Natural killer cell (primary cell): ENCODE results near the gene PNPO. TPM values are rescaled to one million over a fixed set of nuclear protein-coding genes. Genes with fewer than 3 reads are reported as not detected.

Experiments used
- ATAC-seq, 3 donors: fragments of 150-1000 bp in 2 of 3; fragments of 200-7000 bp in 1 of 3; cut with Tn5 transposase; 1 replicate in 1 of 3; 2 replicates in 2 of 3; pipeline ENCODE4 v1.10.0; 2021; ENCODE audit warnings: mild to moderate bottlenecking in 2 of 3, moderate library complexity in 2 of 3
- DNase-seq, 2 donors: peaks; one replicate each; pipeline versions ENCODE4 v3.0.0 to v3.0.0-alpha.2; 2013 to 2021; ENCODE audit warnings: mixed read lengths in 1 of 2
- H3K27ac ChIP-seq: one replicate; pipeline ENCODE4 v1.5.1; 2013; ENCODE audit warnings: mild to moderate bottlenecking, low read length
- H3K27me3 ChIP-seq: one replicate; pipeline ENCODE4 v1.6.1; 2013; ENCODE audit warnings: low read length; ENCODE audit not compliant: control insufficient read depth, insufficient read depth
- H3K36me3 ChIP-seq: one replicate; pipeline ENCODE4 v1.6.1; 2013; ENCODE audit warnings: low read length; ENCODE audit not compliant: control insufficient read depth, insufficient read depth
- H3K4me1 ChIP-seq: one replicate; pipeline ENCODE4 v1.6.1; 2013; ENCODE audit warnings: low read length; ENCODE audit not compliant: control insufficient read depth, insufficient read depth
- H3K4me3 ChIP-seq: one replicate; pipeline ENCODE4 v1.5.1; 2013; ENCODE audit warnings: low read length
- H3K9me3 ChIP-seq: one replicate; pipeline ENCODE4 v1.6.1; 2013; ENCODE audit warnings: low read length; ENCODE audit not compliant: control insufficient read depth, insufficient read depth
- H3K27ac Mint-ChIP-seq, 2 donors: one replicate each; pipeline ENCODE4 v1.8.0; 2022; ENCODE audit warnings: mild to moderate bottlenecking in 2 of 2, mixed read lengths in 2 of 2, moderate library complexity in 1 of 2
- H3K27me3 Mint-ChIP-seq, 2 donors: one replicate each; pipeline ENCODE4 v1.8.0; 2022; ENCODE audit warnings: low read depth in 2 of 2, mixed read lengths in 2 of 2
- H3K36me3 Mint-ChIP-seq: one replicate; pipeline ENCODE4 v1.8.0; 2022; ENCODE audit warnings: mixed read lengths
- H3K4me1 Mint-ChIP-seq, 2 donors: one replicate each; pipeline ENCODE4 v1.8.0; 2022; ENCODE audit warnings: mixed read lengths in 2 of 2
- H3K4me3 Mint-ChIP-seq: one replicate; pipeline ENCODE4 v1.8.0; 2022; ENCODE audit warnings: mild to moderate bottlenecking, moderate library complexity, mixed read lengths
- H3K9me3 Mint-ChIP-seq, 2 donors: one replicate each; pipeline ENCODE4 v1.8.0; 2022; ENCODE audit warnings: mixed read lengths in 2 of 2
- WGBS: methylation state at CpG from one replicate; pipeline ENCODE4 v1.1.7; 2013; ENCODE audit warnings: missing lambda C conversion rate; ENCODE audit not compliant: insufficient coverage; 5-methylcytosine and 5-hydroxymethylcytosine counted together
- intact Hi-C: fragments of 100-400 bp; cut with micrococcal nuclease; formaldehyde crosslinking; loops from one replicate; pipeline ENCODE4 v1.14.2; 2022
- total RNA-seq, 4 donors: library from RNA; stranded (reverse); fragments of 120-200 nt in 1 of 4; gene quantifications; one replicate each; pipeline versions ENCODE4 v1.2.3 to v1.2.4, GENCODE V29; 2013 to 2022
- TF ChIP-seq, protein P1 (sequence below): fragments of 200-600 bp; IDR thresholded peaks from one replicate; pipeline ENCODE4 v1.8.0; 2022; ENCODE audit warnings: antibody characterized with exemption

PNPO gene
- total RNA-seq, 3 donors from 2014 or later (not counting 1 experiment from before 2014, with no cell fraction given): 6.0 to 10.9 (median 9.3) TPM

- DNase-seq (no peak), ATAC-seq (no peak)
- TF ChIP-seq, protein P1, sequence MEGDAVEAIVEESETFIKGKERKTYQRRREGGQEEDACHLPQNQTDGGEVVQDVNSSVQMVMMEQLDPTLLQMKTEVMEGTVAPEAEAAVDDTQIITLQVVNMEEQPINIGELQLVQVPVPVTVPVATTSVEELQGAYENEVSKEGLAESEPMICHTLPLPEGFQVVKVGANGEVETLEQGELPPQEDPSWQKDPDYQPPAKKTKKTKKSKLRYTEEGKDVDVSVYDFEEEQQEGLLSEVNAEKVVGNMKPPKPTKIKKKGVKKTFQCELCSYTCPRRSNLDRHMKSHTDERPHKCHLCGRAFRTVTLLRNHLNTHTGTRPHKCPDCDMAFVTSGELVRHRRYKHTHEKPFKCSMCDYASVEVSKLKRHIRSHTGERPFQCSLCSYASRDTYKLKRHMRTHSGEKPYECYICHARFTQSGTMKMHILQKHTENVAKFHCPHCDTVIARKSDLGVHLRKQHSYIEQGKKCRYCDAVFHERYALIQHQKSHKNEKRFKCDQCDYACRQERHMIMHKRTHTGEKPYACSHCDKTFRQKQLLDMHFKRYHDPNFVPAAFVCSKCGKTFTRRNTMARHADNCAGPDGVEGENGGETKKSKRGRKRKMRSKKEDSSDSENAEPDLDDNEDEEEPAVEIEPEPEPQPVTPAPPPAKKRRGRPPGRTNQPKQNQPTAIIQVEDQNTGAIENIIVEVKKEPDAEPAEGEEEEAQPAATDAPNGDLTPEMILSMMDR: no peak
- Mint-ChIP-seq H3K4me1 (peaks cover 14 to 24% of the 10 kb centered on the region in 2 donors), H3K27me3 (peaks cover 0 to 4% of the 10 kb centered on the region in 2 donors), H3K27ac (no peak overlapping the region), H3K36me3 (peaks cover 8% of the 10 kb centered on the region), H3K4me3 (no peak overlapping the region), H3K9me3 (no peaks in the 10 kb centered on the region)
- Histone ChIP-seq H3K27me3 (no peaks in the 10 kb centered on the region), H3K4me3 (no peak overlapping the region), H3K9me3 (no peaks in the 10 kb centered on the region), H3K4me1 (peaks cover 15% of the 10 kb centered on the region), H3K36me3 (peaks cover 36% of the 10 kb centered on the region), H3K27ac (no peak overlapping the region)
- intact Hi-C loops: no loop called here
- WGBS: 97% methylated on average over 7 of the region's 8 CpGs
Observed at GRCh38 chr17:47973541-47973940, 32.2 kb downstream of the PNPO start.

GRCh38 chr17:47975189-47975822 is 33.9 kb downstream of the PNPO start:
- H3K36me3 Mint-ChIP-seq: peaks cover 23% of the 10 kb centered on the region
- TF ChIP-seq, protein P1: no peak
- H3K36me3 ChIP-seq: peaks cover 50% of the 10 kb centered on the region
- H3K27me3 ChIP-seq: no peaks in the 10 kb centered on the region
- no peak for ATAC-seq
- no peak overlapping the region for H3K27ac Mint-ChIP-seq
- H3K4me3 ChIP-seq: no peak overlapping the region
- H3K4me3 Mint-ChIP-seq: no peak overlapping the region
- no peak for DNase-seq
- no peaks in the 10 kb centered on the region for H3K27me3 Mint-ChIP-seq
- H3K4me1 Mint-ChIP-seq: peaks cover 16% of the 10 kb centered on the region in 2 donors
- H3K9me3 ChIP-seq: no peaks in the 10 kb centered on the region
- H3K27ac ChIP-seq: no peak overlapping the region
- 92% methylated on average over 14 of the region's 15 CpGs for WGBS
- intact Hi-C loops: no loop called here
- peaks cover 12% of the 10 kb centered on the region for H3K4me1 ChIP-seq
- H3K9me3 Mint-ChIP-seq: no peaks in the 10 kb centered on the region

DNA sequence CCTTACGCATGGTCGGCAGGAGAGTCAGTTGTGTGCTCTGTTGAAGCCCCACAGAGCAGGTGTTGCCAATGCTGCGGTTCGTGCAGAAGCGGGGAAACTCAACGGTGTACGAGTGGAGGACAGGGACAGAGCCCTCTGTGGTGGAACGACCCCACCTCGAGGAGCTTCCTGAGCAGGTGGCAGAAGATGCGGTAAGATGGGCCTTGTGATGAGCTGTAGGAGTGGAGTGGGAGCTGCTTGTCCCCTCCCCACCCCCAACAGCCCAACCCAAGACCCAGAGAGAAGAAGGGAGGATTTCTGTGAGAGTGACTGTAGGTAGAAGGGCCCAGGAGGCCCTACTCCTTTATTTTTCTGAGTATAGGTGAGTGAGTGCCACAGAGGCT is 34.4 kb downstream of the PNPO start:
- WGBS: 96% methylated on average over 8 of the region's 10 CpGs
- Mint-ChIP-seq H3K9me3 (no peaks in the 10 kb centered on the region), H3K27ac (no peak overlapping the region), H3K27me3 (no peaks in the 10 kb centered on the region), H3K4me1 (peaks cover 12 to 16% of the 10 kb centered on the region in 2 donors), H3K36me3 (peaks cover 28% of the 10 kb centered on the region), H3K4me3 (no peak overlapping the region)
- no peaks in the 10 kb centered on the region for H3K27me3 ChIP-seq
- ATAC-seq (no peak), DNase-seq (no peak)
- H3K9me3 ChIP-seq: no peaks in the 10 kb centered on the region
- peaks cover 11% of the 10 kb centered on the region for H3K4me1 ChIP-seq
- no peak overlapping the region for H3K4me3 ChIP-seq
- intact Hi-C loops: no loop called here
- H3K36me3 ChIP-seq: peaks cover 55% of the 10 kb centered on the region
- TF ChIP-seq, protein P1: no peak
- H3K27ac ChIP-seq: no peak overlapping the region

DNA sequence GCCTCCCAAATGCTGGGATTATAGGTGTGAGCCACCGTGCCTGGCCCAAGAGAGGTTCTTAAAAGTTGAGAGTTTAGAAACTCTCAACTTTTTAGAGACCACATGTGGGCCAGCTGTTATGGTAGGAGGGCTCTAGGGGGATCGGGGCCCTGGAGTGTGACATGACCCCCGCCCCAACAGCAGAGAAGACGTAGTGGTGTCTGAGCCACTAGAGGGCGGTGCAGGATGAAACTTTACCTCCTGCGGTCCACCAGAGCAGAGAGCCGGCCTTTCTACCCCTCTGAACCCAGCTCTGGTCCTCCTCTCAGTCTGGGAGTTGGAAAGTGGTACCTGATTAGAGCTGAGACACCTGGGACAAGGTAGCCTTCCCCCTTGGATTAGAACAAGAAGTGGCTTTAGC is 37.0 kb downstream of the PNPO start:
- TF ChIP-seq, protein P1: peak; percentile 44
- no peaks in the 10 kb centered on the region for H3K9me3 Mint-ChIP-seq
- ATAC-seq (peak; percentile 60 to 76 (median 67)), DNase-seq (peak in 1 of 2 donors; percentile 71)
- intact Hi-C loops: no loop called here
- Histone ChIP-seq H3K9me3 (no peaks in the 10 kb centered on the region), H3K4me1 (peaks cover 27% of the 10 kb centered on the region), H3K4me3 (no peak overlapping the region), H3K36me3 (peaks cover 72% of the 10 kb centered on the region), H3K27ac (no peak overlapping the region), H3K27me3 (no peaks in the 10 kb centered on the region)
- no peak overlapping the region for H3K4me3 Mint-ChIP-seq
- WGBS: 55% methylated on average over 7 of the region's 7 CpGs
- H3K27ac Mint-ChIP-seq: no peak overlapping the region
- H3K36me3 Mint-ChIP-seq: peaks cover 28% of the 10 kb centered on the region
- peaks cover 27 to 28% of the 10 kb centered on the region in 2 donors for H3K4me1 Mint-ChIP-seq
- H3K27me3 Mint-ChIP-seq: no peaks in the 10 kb centered on the region
